ENCODE results near the gene FAM135A.
"Not testable (repeated sequence)": the region's sequence is repeated elsewhere in the genome, so short reads cannot be mapped to it uniquely, and the experiment has no call there.

The FAM135A gene

DNA sequence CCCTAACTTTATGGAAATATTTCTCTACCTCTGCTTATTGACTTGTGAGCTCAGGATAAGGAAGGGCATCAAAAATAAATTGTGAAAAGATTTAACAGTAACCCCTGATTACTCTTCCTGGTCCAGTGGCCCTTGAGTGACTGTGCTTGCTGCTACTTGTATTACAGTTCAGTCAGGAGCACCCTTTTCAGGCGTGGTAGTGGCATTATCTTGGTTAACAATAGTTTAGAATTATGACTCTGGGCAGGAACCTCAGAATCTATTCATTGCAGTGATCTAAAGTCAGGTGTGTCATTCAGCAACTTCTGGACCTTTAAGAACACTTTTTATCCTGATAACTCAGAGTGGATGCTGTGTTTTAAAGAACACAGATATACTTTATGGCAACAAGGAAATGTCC, 43.4 kb downstream of the FAM135A start (continued):
- TF ChIP-seq, protein P1, sequence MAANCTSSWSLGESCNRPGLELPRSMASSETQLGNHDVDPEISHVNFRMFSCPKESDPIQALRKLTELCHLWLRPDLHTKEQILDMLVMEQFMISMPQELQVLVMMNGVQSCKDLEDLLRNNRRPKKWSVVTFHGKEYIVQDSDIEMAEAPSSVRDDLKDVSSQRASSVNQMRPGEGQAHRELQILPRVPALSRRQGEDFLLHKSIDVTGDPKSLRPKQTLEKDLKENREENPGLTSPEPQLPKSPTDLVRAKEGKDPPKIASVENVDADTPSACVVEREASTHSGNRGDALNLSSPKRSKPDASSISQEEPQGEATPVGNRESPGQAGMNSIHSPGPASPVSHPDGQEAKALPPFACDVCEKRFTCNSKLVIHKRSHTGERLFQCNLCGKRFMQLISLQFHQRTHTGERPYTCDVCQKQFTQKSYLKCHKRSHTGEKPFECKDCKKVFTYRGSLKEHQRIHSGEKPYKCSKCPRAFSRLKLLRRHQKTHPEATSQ (tag by site-specific recombination; IDR thresholded peaks at IDR 0.05), result no peak
- TF ChIP-seq, protein P2, sequence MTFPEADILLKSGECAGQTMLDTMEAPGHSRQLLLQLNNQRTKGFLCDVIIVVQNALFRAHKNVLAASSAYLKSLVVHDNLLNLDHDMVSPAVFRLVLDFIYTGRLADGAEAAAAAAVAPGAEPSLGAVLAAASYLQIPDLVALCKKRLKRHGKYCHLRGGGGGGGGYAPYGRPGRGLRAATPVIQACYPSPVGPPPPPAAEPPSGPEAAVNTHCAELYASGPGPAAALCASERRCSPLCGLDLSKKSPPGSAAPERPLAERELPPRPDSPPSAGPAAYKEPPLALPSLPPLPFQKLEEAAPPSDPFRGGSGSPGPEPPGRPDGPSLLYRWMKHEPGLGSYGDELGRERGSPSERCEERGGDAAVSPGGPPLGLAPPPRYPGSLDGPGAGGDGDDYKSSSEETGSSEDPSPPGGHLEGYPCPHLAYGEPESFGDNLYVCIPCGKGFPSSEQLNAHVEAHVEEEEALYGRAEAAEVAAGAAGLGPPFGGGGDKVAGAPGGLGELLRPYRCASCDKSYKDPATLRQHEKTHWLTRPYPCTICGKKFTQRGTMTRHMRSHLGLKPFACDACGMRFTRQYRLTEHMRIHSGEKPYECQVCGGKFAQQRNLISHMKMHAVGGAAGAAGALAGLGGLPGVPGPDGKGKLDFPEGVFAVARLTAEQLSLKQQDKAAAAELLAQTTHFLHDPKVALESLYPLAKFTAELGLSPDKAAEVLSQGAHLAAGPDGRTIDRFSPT (tag by site-specific recombination; IDR thresholded peaks at IDR 0.05), result no peak
- TF ChIP-seq ZNF350 (tag by site-specific recombination; IDR thresholded peaks at IDR 0.05) (no peak), SETDB1 (IDR thresholded peaks at IDR 0.05; ENCODE audit: insufficient read length, low read length) (no peak), ZNF266 (tag by site-specific recombination; IDR thresholded peaks at IDR 0.05; ENCODE audit: low read depth) (no peak)

DNA sequence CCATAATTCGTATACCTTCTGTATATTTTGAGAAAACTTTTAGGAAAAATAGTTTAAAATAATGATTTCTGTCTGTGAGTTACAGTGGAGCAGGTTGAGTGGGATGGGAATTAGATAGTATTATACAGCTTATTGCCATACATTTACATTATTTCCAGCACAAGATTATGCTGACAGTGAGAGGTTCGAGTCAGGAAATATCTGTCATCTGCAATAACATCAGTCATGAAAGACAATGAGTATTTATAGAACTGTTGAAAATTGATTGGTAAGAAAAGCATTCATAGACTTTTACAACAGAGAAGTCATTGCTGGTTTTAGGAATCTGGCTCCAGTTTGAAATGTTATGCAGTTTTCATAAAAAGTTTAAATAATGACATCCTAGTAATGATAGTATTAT, 45.9 kb downstream of the FAM135A start:
- ChIA-PET POLR2A (no interaction called here), CTCF (no interaction called here)
- H3K9me3 ChIP-seq (ENCODE audit: control insufficient read depth, insufficient read depth, low read depth, low read length), result no peaks in the 10 kb centered on the region
- no peaks in the 10 kb centered on the region for H3K36me3 ChIP-seq (ENCODE audit: control insufficient read depth in 2 of 2, insufficient read depth in 1 of 2, low read length in 2 of 2)
- H3K4me1 ChIP-seq (ENCODE audit: control insufficient read depth, insufficient read depth, low read length), result no peaks in the 10 kb centered on the region
- TF ChIP-seq ZNF416 (tag by site-specific recombination; IDR thresholded peaks at IDR 0.05), result no peak
- no peak for TF ChIP-seq ZNF791 (tag by site-specific recombination; IDR thresholded peaks at IDR 0.05)
- no peak for TF ChIP-seq ZNF211 (tag by site-specific recombination; IDR thresholded peaks at IDR 0.05; ENCODE audit: low read depth)
- no peak for TF ChIP-seq ZNF132 (tag by site-specific recombination; IDR thresholded peaks at IDR 0.05; ENCODE audit: borderline replicate concordance)
- no peak for TF ChIP-seq ZNF394 (tag by site-specific recombination; IDR thresholded peaks at IDR 0.05; ENCODE audit: borderline replicate concordance)
- TF ChIP-seq, protein P3, sequence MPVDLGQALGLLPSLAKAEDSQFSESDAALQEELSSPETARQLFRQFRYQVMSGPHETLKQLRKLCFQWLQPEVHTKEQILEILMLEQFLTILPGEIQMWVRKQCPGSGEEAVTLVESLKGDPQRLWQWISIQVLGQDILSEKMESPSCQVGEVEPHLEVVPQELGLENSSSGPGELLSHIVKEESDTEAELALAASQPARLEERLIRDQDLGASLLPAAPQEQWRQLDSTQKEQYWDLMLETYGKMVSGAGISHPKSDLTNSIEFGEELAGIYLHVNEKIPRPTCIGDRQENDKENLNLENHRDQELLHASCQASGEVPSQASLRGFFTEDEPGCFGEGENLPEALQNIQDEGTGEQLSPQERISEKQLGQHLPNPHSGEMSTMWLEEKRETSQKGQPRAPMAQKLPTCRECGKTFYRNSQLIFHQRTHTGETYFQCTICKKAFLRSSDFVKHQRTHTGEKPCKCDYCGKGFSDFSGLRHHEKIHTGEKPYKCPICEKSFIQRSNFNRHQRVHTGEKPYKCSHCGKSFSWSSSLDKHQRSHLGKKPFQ (tag by site-specific recombination; IDR thresholded peaks at IDR 0.05), result no peak
- TF ChIP-seq, protein P4, sequence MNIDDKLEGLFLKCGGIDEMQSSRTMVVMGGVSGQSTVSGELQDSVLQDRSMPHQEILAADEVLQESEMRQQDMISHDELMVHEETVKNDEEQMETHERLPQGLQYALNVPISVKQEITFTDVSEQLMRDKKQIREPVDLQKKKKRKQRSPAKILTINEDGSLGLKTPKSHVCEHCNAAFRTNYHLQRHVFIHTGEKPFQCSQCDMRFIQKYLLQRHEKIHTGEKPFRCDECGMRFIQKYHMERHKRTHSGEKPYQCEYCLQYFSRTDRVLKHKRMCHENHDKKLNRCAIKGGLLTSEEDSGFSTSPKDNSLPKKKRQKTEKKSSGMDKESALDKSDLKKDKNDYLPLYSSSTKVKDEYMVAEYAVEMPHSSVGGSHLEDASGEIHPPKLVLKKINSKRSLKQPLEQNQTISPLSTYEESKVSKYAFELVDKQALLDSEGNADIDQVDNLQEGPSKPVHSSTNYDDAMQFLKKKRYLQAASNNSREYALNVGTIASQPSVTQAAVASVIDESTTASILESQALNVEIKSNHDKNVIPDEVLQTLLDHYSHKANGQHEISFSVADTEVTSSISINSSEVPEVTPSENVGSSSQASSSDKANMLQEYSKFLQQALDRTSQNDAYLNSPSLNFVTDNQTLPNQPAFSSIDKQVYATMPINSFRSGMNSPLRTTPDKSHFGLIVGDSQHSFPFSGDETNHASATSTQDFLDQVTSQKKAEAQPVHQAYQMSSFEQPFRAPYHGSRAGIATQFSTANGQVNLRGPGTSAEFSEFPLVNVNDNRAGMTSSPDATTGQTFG (tag by site-specific recombination; IDR thresholded peaks at IDR 0.05; ENCODE audit: borderline replicate concordance), result no peak
- TF ChIP-seq ZNF221 (tag by site-specific recombination; IDR thresholded peaks at IDR 0.05; ENCODE audit: borderline replicate concordance), result no peak
- no peak for TF ChIP-seq ZNF292 (tag by site-specific recombination; IDR thresholded peaks at IDR 0.05; ENCODE audit: borderline replicate concordance, low read depth)
- TF ChIP-seq ZNF843 (tag by site-specific recombination; IDR thresholded peaks at IDR 0.05), result no peak
- TF ChIP-seq, protein P5, sequence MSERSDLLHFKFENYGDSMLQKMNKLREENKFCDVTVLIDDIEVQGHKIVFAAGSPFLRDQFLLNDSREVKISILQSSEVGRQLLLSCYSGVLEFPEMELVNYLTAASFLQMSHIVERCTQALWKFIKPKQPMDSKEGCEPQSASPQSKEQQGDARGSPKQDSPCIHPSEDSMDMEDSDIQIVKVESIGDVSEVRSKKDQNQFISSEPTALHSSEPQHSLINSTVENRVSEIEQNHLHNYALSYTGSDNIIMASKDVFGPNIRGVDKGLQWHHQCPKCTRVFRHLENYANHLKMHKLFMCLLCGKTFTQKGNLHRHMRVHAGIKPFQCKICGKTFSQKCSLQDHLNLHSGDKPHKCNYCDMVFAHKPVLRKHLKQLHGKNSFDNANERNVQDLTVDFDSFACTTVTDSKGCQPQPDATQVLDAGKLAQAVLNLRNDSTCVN (tag by site-specific recombination; optimal IDR thresholded peaks at IDR 0.05), result no peak
- TF ChIP-seq ZNF354C (tag by site-specific recombination; IDR thresholded peaks at IDR 0.05; ENCODE audit: borderline replicate concordance, low read depth), result no peak
- TF ChIP-seq ZNF571 (tag by site-specific recombination; IDR thresholded peaks at IDR 0.05), result no peak
- no peak overlapping the region for H3K4me3 ChIP-seq (ENCODE audit: low read depth, low read length)
- no peak overlapping the region for H3K27ac ChIP-seq (ENCODE audit: extremely low read depth, low read depth, low read length)

DNA sequence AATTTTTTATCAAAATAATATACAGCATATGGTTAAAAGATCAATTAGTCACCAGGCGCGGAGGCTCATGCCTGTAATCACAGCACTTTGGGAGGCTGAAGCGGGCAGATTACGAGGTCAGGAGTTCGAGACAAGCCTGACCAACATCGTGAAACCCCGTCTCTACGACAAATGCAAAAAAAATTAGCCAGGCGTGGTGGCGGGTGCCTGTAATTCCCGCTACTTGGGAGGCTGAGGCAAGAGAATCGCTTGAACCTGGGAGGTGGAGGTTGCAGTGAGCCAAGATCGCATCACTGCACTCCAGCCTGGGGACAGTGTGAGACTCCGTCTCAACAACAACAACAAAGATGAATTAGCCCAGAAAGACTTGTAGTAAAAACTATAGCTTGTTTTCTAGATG, 46.4 kb downstream of the FAM135A start:
- H3K36me3 ChIP-seq (ENCODE audit: control insufficient read depth in 2 of 2, insufficient read depth in 1 of 2, low read length in 2 of 2); H3K4me3 ChIP-seq (ENCODE audit: low read depth, low read length); CTCF ChIA-PET; H3K4me1 ChIP-seq (ENCODE audit: control insufficient read depth, insufficient read depth, low read length); POLR2A ChIA-PET; H3K27ac ChIP-seq (ENCODE audit: extremely low read depth, low read depth, low read length); H3K9me3 ChIP-seq (ENCODE audit: control insufficient read depth, insufficient read depth, low read depth, low read length): not testable (repeated sequence)

Data from HEK293 (cell line).